Vagina (tissue), 2 donors: ENCODE results near the gene MYLK.

Experiments
- CTCF ChIP-seq, 3 experiments: fragments of 450-650 bp in 2 of 3; fragments of 200-600 bp in 1 of 3; sonication (generic) in 1 of 3; IDR thresholded peaks; one replicate each; pipeline ENCODE4 v1.5.1; 2017 to 2019; ENCODE audit warnings: antibody characterized with exemption in 3 of 3, mild to moderate bottlenecking in 2 of 3, moderate library complexity in 2 of 3
- POLR2A ChIP-seq, 2 donors: fragments of 450-650 bp; IDR thresholded peaks; one replicate each; pipeline ENCODE4 v1.6.1; 2017; ENCODE audit warnings: antibody characterized with exemption in 2 of 2, mild to moderate bottlenecking in 2 of 2, moderate library complexity in 2 of 2
- POLR2AphosphoS5 ChIP-seq, 2 donors: sonication (generic); formaldehyde crosslinking; IDR thresholded peaks; one replicate each; pipeline ENCODE4 v1.9.0; 2017; ENCODE audit warnings: antibody characterized with exemption in 2 of 2, mild to moderate bottlenecking in 2 of 2, low read depth in 1 of 2; ENCODE audit not compliant: insufficient read depth in 1 of 2

- TF ChIP-seq CTCF (IDR thresholded peaks at IDR 0.05) = no peak
- TF ChIP-seq POLR2AphosphoS5 (IDR thresholded peaks at IDR 0.05; ENCODE audit: insufficient read depth in 1 of 2, low read depth in 1 of 2) = no peak
- TF ChIP-seq POLR2A (IDR thresholded peaks at IDR 0.05) = no peak
Observed at GRCh38 chr3:123720638-123721037, 163.5 kb downstream of the MYLK start.
